HG03460 (cell line): ENCODE measurements around the gene PMPCA.

Source experiments
- ATAC-seq: cut with Tn5 transposase; IDR thresholded peaks from one replicate; pipeline ENCODE4 v1.9.1; 2021; ENCODE audit not compliant: unreplicated experiment

PMPCA gene, protein sequence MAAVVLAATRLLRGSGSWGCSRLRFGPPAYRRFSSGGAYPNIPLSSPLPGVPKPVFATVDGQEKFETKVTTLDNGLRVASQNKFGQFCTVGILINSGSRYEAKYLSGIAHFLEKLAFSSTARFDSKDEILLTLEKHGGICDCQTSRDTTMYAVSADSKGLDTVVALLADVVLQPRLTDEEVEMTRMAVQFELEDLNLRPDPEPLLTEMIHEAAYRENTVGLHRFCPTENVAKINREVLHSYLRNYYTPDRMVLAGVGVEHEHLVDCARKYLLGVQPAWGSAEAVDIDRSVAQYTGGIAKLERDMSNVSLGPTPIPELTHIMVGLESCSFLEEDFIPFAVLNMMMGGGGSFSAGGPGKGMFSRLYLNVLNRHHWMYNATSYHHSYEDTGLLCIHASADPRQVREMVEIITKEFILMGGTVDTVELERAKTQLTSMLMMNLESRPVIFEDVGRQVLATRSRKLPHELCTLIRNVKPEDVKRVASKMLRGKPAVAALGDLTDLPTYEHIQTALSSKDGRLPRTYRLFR

DNA sequence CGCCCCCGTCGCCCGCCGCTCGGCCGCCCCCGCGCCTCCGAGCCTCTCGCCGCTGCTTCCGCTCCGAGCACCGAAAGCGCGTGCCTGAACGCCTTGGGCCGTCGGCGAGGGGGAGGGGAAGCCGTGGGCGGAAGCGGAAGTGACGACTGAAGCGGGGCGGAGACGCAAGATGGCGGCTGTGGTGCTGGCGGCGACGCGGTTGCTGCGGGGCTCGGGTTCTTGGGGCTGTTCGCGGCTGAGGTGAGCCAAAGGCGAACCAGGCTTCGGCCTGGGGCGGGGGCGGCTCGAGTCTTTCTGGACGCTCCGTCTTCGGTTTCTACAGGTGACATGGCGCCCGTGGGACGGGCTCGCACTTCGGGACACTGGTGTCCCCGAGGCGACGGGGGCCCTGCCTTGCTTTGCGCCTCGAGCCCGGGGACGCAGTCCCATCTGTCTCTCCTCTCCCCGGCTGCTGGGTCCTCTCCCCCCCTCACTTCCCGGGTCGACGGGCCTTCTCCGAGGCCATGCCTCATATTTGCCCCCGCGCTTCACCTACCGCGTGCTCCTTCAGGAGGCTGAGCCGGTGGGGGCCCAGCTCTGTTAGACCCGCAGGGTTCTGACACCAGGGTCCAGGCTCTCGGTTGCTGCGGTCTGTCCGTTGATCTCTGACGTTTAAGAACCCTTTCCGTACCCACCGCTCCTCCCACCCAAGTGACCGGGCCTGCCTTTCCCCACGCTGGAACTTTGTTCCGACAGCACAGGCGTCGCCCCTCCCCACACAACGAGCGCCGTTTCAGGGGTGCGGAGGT is at the start of gene PMPCA, which contains the start of gene ENTR1:
Gene PMPCA, plus strand, starts transcription at position 159 of the 788 bp plus-strand sequence. Its CDS starts 11 bp downstream, at position 170.
Gene ENTR1, minus strand, starts transcription at position 115 of the 788 bp plus-strand sequence. CDS start 217 bp downstream, outside the sequence.
- ATAC-seq, result peak; percentile 79

DNA sequence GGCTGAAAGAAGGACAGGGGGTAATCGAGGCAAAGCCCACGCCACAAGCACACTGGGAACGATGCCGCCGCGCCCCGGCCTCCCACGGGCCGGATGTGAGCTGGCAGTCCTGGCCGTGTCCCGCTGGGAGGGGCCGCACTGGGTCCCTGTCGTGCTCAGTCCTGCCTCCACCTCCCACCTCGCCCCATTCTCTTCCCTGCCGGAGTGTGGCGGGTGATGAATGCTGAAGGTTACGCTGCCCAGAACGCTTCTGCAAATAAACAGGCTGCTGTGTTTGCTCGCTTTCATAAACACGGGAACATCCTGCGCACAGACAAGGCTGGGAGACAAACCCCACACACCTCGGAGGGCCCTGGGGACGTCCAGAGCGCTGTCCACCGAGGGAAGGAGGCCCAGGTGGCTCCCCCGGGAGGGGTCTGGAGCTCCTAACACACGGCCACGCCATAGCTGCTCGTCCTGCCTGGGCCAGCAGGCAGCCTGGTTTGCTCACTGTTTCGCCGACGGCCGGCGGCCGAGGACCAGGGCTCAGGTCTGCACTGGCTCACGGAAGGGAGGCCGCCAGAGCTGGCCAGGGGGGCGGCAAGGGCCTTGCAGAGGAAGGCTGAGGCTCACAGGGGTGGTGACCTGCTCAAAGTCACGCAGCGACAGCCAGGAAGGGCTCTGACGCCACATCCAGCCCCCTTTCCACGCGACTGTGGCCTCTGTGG is 49.3 kb upstream of the PMPCA start:
- no peak for ATAC-seq

DNA sequence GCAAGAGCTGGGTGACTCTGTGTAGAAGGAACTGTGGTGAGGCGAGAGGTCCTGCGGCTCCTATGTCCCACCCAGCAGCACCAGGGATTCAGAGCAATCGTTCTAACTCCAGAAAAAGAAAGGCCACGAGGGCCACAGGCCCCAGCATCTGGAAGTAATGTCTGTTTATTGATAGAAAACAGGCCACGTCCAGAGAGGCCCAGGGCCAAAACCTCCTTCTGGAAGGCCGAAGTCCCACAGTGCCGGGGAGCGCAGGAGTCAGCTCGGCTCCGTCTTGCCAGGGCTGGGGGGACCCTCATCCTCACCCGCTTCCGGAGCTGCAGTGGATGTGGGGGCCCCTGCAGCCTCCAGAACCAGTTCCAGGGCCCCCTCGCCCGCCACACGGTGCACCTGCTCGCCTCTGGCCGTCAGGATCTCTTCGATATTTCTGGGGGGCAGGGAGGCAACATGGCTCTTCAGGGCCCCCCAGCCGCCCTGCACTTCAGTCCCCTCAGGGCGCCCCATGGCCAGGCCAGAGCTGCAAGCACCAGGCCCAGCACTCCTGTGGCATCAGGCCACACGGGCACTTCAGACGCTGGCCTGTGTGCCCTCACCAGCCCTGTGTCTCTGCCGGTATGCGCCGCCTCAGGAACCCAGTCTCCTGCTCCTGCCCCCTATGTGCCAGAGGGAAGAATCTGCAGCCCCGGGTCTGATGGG is 48.6 kb upstream of the PMPCA start:
- ATAC-seq, result no peak

DNA sequence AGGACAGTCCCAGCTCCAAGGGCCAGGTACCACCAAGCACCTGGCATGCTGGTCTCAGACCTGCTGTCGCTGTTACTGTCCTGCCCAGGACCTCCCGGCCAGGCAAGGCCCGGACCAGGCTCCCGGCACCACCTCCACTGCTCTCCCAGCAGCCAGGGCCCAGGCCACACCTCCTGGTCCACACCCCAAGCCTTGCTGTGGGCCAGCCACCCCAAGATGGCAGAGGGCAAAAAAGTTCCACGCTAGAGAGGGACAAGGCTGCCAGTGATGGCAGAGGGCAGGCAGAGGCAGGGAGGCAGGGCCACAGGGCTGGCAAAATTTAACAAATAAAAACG is 48.0 kb upstream of the PMPCA start:
- ATAC-seq, result no peak

DNA sequence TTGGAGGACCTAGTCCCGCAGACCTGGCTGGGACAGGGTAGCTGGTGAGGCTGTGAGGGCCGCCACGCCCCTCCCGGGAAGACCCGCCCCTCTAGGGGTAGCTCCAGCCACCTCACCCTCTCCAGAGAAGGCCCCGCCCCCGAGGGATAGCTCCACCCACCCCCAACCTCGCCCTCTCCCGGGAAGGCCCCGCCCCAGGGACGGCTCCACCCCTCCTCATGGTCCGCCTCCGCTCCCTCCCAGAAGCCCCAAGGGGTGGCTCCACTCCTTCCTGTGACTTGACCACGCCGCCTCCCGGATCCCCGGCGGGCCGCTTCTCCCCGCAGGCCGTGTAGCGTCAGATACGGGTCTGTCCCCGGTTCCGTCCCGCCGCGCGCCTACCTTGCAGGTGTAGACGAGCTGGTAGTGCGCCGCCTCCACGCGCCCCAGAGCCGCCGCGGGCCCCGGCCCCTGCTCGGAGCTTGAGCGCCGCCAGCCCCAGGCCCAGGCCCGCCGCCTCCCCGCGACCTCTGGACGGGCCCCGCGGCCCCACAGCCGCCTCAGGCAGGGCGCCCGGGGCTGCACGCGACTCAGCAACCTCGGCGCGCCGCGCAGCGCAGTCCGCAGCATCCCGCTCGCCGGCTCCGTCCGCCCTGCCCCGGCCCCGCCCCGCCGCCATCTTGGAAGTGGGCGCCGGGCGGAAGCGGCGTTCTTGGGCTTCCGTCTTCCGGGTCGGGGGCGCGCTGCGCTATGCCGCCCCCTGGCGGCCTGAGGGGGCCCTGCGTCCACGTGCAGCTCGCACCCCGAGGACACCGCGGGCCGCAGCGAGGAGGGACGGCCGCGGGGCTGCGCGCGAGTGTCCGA is 47.1 kb upstream of the PMPCA start, which contains the start of gene DNLZ:
Gene DNLZ, minus strand, starts transcription at position 639 of the 843 bp plus-strand sequence. Its CDS starts 30 bp downstream, at position 609.
- peak; percentile 83 for ATAC-seq

DNA sequence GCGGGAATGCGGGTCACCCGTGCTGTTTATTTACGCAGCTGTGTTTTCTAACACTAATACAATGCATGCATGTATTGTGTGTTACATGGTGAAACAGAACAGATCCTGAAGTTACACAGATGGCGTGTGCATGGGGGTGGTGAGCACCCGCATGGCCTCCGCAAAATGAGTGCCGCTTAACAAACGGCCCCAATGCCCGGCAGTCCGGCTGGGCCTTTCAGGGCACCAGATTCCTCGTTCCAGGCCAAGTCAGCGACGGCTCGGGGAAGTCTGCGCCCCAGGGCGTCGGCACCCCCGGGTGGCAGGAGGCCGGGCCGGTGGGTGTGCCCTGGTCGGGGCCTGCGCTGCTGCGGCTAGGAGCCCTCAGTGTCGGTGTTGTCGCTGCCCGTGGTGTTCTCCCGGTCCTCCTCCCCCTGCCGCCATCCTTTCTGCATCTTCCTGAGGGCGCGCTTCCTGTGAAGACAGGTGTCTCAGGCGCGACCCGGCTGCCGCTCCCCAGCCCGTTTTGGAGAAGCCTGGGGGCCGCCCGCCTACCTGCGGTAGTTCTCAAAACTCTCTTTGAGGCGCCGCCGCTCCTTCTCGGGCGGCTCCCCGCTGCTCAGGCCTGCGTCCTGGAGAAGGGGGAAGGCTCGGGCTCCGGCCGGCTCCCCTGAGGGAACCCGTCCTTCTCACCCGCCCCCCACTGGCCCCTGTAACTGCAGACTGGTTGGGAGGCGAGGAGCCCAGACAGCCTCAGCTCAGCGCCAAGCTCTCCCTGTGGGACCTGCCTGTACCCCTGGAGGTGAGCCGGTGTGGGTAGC is 46.3 kb upstream of the PMPCA start:
- ATAC-seq, result no peak

DNA sequence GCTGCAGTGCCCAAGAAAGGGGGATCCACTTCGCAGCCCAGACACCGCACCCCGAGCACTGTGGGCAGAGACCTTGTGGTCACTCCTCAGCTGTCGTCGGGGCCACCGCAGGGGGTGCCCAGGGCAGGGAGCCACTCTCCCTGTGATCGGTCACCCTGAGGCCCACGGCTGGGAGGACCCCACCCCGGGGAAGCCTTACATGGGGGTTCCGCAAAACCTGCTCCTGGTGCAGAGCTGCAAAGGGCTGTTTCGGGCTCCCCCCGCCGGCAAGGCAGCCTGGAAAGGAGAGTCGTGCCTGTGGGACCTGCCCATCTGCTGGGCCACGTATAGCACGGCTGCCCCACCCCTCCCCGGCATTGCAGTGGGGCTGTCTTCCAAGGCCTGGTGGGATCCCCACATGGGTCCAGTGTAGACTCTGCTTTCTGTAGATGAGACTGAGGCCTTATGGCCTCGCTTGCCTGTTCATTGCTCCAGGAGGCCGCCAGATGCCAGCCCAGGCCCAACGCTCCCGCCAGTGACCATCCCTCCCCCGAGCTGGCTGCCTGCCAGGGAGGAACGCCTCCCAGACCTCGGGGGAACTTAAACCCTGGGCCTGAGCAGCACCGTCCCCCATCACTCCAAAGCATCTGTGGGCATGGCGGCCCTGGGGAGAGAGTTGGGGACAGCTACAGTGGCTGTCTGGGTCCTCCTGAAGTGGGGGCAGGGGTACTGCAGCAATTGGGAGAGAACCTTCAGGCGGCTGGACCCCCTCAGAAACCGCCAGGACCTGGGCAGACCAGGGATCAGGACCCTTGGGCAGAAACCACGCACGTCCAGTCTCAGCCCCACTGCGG is 45.3 kb upstream of the PMPCA start:
- ATAC-seq, result no peak

DNA sequence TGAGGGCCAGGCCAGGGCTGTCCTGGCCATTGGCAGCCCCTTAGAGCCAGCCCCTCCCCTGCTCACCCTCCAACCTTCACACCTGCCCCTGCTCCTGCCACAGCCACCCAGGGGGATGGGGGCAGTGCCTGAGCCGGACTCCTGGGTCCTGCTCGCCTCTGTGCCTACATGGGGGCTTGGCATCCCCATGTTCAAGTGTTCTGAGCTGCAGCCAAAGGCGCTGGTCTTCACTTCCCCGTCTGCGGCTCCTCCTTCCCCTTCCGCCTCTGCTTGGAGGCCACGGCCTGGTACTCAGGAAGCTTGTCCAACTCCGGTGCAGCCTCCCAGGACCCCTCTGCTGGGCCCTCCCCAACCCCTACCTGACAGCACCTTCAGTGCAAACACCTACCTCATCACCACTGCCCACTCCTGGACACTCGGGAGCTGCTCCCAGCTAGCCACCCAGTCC is 44.7 kb upstream of the PMPCA start:
- ATAC-seq, result no peak

DNA sequence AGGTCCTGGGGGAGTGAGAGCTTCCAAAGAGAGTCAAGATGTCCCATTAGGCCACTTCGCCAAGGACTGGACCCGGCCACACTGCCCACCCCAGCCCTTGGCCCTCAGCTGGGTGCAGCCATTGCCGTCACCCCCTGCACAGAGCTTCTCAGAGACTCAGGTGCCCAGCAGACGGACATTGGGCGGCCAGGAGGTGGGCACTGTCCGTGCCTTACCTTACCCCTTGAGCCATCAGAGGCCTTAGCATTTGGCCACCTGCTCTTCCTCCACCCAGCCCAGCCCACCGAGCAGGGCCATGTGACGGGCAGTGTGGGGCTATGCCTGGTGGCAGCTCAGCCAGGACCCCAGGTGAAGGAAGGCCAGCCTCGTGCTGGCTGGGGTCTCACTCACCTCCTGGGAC is 43.6 kb upstream of the PMPCA start:
- ATAC-seq, result no peak

DNA sequence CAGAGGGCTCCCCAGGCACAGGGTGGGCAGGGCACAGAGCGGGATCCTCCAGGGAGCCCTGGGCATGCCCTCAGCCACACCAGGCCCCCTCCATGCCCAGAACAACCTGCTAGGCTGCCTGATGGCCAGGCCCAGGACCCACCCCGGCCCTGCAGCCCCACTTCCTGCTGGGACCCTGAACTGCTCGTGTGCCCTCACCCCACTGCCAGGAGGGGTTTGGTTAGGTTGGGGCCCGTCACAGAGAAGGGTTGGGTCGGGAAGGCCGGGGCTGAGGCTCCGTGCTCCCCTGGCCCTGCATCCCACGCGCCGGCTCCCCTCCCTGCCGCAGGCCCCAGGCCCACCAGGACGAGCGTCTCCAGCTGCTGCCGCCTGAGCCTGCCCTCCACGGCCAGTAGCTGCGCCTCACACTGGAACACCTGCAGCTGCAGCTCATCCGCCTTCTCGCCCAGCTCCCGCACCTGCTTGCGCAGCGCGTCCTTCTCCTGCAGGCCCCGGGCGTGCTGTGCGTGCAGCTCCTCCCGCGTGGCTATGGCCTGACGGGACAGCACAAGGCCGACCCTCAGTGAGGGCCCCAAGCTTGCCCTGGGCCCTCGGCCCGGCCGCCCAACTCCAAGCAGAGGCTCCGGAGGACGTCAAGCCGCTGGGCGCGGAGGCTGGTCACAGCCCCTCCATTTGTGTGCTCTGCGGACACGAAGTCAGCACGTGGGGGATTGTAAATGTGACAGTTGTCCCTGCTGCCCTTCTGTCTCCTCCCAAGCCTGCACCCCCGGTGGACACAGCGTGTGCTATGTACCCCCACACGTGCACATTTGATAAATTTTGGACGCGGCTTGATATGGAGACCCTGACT is 42.9 kb upstream of the PMPCA start:
- no peak for ATAC-seq

DNA sequence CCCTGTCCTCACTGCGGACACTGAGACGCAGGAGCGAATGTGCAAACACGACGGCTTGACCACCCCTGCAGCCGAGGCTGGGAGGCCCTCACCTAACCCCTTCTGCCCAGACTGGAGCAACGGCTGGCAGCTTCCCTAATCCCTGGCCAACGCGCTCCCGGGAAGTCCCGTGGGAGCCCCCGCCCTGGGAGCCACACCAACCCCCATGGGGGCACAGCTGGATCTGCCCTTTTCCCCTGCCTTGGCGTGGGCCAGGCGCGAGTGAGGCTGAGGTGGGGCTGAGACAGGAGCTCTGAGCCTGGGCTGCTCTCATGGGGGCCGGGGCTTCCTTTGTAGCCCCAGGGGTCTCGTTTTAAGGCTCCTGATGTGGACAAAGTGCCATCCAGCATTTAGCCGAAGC is 42.3 kb upstream of the PMPCA start:
- no peak for ATAC-seq

DNA sequence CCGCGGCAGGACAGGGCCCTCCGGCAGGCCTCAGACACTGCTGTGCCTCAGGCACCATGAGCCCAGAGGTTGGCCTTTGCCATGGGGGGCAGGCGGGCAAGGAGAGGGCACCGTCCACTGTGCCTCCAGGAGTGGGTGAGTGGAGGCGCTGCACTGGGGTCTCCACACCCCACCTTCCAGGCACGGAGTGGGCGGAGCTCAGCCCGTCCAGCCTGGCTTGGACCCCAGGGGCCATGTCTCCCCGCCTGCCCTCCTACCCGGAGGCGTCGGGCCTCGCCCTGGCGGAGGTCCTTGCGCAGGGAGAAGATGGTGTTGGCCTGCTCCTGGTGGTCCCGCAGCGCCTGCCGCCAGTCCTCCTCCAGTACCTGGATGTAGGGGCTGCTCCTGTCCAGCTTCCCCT is 40.4 kb upstream of the PMPCA start:
- no peak for ATAC-seq

DNA sequence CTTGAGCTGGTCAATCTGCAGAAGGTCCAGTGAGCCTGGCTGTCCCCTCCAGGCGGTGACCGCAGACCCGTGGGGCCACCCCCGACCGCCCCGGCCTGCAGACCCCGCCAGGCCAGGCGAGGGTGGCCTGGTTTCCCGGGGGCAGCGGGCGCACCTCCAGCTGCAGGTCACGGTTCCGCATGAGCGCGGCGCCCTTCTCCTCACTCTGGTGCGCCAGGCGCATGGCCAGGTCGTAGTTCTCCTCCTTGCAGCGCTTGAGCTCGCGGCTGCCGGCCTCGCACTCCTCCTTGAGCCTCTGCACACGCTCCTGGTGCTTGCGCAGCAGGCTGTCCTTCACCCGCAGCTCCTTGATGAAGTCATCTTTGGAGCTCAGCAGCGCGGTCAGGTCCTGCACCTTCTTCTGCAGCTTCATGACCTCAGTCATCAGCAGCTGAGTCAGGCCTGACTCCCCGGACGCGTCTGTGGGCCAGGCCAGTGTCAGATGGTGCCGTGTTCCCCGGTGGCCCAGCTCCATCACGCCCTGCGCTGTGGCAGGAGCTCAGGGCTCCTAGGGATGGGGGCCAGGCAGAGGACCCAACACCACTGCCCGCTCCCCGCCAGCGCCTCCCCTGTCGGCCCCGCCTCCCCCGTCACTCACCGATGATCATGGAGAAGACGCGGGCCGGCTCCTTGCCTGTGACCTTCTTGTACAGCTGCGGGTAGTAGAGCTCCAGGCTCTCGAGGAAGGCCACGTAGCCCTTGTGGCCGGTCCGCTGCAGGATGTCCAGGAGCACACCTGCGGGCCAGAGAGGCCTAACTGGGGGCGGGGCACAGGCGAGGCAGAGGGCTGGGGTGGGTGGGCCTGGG is 39.5 kb upstream of the PMPCA start:
- no peak for ATAC-seq

DNA sequence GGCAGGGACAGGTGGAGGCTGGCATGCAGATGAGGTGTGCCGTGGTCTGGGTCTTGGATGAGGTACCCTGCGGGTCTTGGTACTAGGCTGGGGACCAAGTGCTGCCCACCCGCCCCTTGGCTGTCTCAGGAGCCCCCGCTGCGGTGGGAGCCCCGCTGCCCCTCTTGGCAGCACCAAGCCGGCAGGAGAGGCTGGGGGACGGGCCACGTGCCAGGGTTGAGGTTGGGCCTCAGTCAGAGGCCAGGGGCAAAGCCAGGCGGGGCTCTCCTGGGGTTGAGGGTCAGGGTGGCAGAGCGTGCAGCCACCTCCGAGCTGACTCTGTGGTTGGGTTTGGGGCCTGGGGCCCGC is 39.0 kb upstream of the PMPCA start:
- no peak for ATAC-seq

DNA sequence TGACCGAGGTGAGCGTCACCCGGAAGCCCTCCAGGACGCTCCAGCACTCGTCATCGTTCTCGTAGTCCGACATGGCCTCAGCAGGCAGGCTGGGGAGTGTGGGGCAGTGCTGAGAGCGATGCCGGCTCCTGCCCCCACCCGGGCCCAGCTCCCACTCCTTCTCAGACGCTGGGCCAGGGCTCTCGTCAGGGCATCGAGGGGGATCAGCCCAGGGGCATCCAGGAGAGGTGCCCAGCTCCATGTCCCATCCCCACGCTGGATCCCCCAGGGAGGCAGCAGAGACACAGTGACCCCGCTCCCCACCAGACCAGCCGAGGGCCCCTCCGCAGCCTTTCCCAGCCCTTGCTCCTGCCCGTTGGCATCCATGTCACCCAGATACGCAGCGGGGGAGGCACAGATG is 38.5 kb upstream of the PMPCA start:
- no peak for ATAC-seq

DNA sequence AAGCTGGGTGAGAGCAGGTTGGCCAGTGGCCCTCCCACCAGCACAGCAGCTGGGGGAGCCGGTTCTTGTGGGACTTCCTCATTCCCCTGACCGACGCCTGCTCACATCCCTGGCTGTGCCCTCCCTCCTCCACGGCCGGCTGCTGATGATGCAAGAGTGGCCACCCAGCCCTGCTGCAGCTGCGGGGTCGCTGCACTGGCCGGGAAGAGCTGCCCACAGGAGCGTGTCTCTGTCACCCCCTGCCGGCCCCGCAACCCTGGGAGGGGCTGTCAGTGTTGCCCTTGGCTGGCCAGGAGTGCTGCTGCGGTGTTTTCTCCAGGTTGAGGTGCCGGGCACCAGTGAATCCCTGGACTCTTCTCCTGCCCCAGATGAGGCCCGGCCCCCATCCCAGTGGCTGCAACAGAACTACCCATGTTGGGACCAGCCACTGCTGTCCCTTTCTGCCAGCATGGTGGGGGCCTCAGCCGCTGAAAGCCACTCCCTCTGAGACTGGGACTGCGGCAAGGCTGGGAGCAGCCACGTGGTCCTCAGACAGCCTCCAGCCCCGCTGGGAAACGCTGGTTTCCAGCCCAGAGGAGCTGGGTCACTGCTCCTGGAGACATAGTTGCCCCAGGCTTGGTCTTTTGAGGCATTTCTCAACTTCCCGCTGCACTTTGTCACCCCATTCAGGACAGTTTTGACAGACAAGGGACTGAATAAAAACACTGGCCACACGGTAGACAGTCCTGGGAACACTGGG is 37.7 kb upstream of the PMPCA start:
- no peak for ATAC-seq
